Measurements from ENCODE around the gene ALLC.

The ALLC gene

GRCh38 chr2:3661149-3661660 lies 3.2 kb downstream of the ALLC start:
- no peak for DNase-seq (ENCODE audit: low read depth)
- TF ChIP-seq CTCF (IDR thresholded peaks at IDR 0.05; ENCODE audit: low read depth, low read length, missing control alignments): no peak

GRCh38 chr2:3662239-3662638 lies 4.2 kb downstream of the ALLC start:
- TF ChIP-seq CTCF (IDR thresholded peaks at IDR 0.05; ENCODE audit: low read depth, low read length, missing control alignments): no peak
- no peak overlapping the region for H3K4me3 ChIP-seq (ENCODE audit: low read depth, low read length)
- DNase-seq (ENCODE audit: low read depth): no peak

More at GRCh38 chr2:3661149-3661660, 3.2 kb downstream of the ALLC start:
- H3K4me3 ChIP-seq (ENCODE audit: low read depth, low read length): no peak overlapping the region

- no peak for TF ChIP-seq CTCF (IDR thresholded peaks at IDR 0.05; ENCODE audit: low read depth, low read length, missing control alignments)
These were observed 6.1 kb downstream of the ALLC start for GRCh38 chr2:3664118-3664517.

GRCh38 chr2:3664925-3665324 lies 6.9 kb downstream of the ALLC start:
- TF ChIP-seq CTCF (IDR thresholded peaks at IDR 0.05; ENCODE audit: low read depth, low read length, missing control alignments): no peak
- no peak for DNase-seq (ENCODE audit: low read depth)
- no peak overlapping the region for H3K4me3 ChIP-seq (ENCODE audit: low read depth, low read length)

More at GRCh38 chr2:3664118-3664517, 6.1 kb downstream of the ALLC start:
- DNase-seq (ENCODE audit: low read depth): no peak
- no peak overlapping the region for H3K4me3 ChIP-seq (ENCODE audit: low read depth, low read length)

GRCh38 chr2:3665886-3666612 lies 8.0 kb downstream of the ALLC start:
- no peak for DNase-seq (ENCODE audit: low read depth)
- no peak for TF ChIP-seq CTCF (IDR thresholded peaks at IDR 0.05; ENCODE audit: low read depth, low read length, missing control alignments)

GRCh38 chr2:3666613-3666975 lies 8.6 kb downstream of the ALLC start:
- DNase-seq (ENCODE audit: low read depth): no peak
- no peak overlapping the region for H3K4me3 ChIP-seq (ENCODE audit: low read depth, low read length)
- TF ChIP-seq CTCF (IDR thresholded peaks at IDR 0.05; ENCODE audit: low read depth, low read length, missing control alignments): no peak

More at GRCh38 chr2:3665886-3666612, 8.0 kb downstream of the ALLC start:
- no peak overlapping the region for H3K4me3 ChIP-seq (ENCODE audit: low read depth, low read length)

- no peak for TF ChIP-seq CTCF (IDR thresholded peaks at IDR 0.05; ENCODE audit: low read depth, low read length, missing control alignments)
- DNase-seq (ENCODE audit: low read depth): no peak
- no peak overlapping the region for H3K4me3 ChIP-seq (ENCODE audit: low read depth, low read length)
These were observed 9.2 kb downstream of the ALLC start for GRCh38 chr2:3667151-3667631.
